Measurements from ENCODE around the gene DNAH8. TPM values are rescaled to one million over a fixed set of nuclear protein-coding genes. Genes with fewer than 3 reads are reported as not detected.

The DNAH8 gene
- total and polyA plus RNA-seq, 9 donors: 0.58 to 4.3 (median 1.5) TPM

DNA sequence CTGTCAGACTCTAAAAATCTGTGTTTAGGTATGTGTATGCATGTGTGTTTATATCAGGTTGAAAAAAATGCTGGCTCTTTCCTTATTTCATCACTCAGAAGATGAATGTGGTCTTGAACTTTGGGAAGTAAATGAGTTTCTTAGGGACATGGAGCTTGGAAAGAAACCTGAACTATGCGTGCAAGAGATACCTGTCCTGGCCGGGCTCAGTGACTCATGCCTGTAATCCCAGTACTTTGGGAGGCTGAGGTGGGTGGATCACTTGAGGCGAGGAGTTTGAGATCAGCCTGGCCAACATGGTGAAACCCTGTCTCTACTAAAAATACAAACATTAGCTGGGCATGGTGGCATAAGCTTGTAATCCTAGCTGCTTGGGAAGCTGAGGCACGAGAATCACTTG is 329.1 kb downstream of the DNAH8 start:
- H3K27ac ChIP-seq (ENCODE audit: low read length): no peak overlapping the region
- no peaks in the 10 kb centered on the region for H3K36me3 ChIP-seq (ENCODE audit: control insufficient read depth, insufficient read depth, low read length)
- 79% methylated on average over 2 of the region's 4 CpGs for WGBS (ENCODE audit: insufficient coverage)
- peaks cover 51% of the 10 kb centered on the region for H3K27me3 ChIP-seq (ENCODE audit: control insufficient read depth, insufficient read depth, low read length)
- no peak overlapping the region for H3K4me3 ChIP-seq (ENCODE audit: low read length)
- H3K9me3 ChIP-seq (replicated peaks; ENCODE audit: control insufficient read depth, low read depth, low read length): no peaks in the 10 kb centered on the region
- H3K4me1 ChIP-seq (ENCODE audit: control insufficient read depth, insufficient read depth, low read length): peaks cover 4% of the 10 kb centered on the region
- no peak for DNase-seq

DNA sequence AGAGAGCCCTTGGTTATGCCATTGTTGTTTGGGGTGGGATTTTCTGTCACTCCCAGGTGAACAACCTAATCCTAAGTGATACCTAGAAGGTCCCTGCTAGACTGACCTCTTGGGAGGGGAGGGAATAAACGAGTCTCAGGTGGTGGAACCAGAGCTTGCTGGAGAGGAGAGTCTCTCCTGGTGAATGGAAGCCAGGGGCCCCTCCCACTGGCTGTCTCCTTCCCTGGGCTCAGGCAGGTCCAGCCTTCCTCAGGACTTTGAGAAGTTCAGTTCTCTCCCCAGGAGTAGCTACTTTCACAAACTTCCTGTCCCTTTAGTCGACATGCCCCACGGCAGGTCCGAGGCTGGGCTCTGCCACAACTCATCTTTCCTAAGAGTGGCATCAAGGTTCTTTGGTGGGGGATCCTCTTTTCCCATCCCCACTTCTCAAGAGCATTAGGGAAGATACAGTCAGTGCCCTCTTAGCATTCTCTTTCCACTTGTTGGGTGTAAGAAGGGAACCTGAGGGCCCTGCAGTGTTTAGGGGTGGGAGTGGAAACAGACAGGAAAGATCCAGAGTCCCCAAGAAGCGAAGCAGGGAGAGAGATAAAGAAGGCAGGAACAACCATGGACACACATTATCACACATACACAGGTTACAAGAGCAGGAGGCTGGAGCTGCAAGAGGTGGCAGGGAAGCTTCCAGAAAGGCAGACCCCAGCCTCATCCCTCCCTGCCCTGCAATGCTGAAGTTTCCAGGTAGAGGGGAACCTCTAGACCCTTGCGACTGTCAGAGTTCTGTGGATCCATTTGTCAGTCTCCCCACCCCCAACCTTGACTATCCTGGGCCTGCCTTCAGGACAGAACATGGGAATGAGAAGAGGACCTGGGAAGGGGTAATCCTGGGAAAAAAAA is 332.6 kb downstream of the DNAH8 start:
- no peaks in the 10 kb centered on the region for H3K9me3 ChIP-seq (replicated peaks; ENCODE audit: control insufficient read depth, low read depth, low read length)
- H3K4me1 ChIP-seq (ENCODE audit: control insufficient read depth, insufficient read depth, low read length): peaks cover 4% of the 10 kb centered on the region
- H3K4me3 ChIP-seq (ENCODE audit: low read length): no peak overlapping the region
- 40% methylated on average over 1 of the region's 6 CpGs for WGBS (ENCODE audit: insufficient coverage)
- no peak for DNase-seq
- H3K27ac ChIP-seq (ENCODE audit: low read length): no peak overlapping the region
- no peaks in the 10 kb centered on the region for H3K36me3 ChIP-seq (ENCODE audit: control insufficient read depth, insufficient read depth, low read length)
- H3K27me3 ChIP-seq (ENCODE audit: control insufficient read depth, insufficient read depth, low read length): peaks cover 64% of the 10 kb centered on the region

DNA sequence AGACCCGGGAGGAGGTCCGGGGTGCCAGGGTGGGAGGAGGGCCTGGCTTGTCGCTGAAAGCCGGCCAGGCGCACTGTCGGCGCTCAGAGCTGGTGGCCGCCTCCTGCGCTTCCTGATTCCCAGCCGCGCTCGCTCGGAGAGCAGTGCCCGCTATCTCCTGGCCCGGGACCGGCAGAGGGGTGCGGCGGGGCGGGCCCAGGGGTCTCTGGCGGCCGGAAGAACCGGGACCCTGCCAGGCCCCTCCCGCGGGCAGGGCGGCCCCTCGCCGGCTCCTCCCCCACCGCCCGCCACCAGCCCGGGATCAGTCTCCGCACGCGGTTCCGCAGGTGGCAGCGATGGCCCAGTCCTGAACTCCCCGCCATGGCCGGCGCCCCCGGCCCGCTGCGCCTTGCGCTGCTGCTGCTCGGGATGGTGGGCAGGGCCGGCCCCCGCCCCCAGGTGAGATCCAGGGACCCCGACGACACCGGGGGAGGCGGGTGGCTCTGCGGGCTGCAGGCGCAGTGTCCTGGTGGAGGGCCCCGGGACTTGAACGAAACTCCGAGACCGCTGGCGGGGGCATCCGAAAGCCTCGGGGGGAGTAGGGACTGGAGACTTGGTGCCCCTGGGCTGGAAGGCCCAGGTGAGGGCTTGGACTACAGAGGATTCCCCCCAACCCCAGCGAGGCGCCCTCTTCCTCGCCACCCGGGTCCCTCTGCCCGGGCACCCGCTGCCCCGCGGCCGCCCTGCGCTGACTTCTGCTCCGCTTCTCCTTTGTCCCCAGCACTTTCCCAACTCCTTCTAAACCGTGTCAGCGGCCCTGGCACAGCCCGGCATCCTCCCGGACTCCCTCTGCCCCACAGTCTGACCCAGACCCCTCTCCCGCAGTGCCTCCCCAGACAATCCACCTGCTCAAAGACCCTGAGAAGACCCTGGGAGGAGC is 333.6 kb downstream of the DNAH8 start, which contains the start of gene GLP1R:
GLP1R (plus strand) TSS at position 301 of the 919 bp plus-strand sequence; CDS start at position 361, 60 bp downstream.
- peaks cover 4% of the 10 kb centered on the region for H3K4me1 ChIP-seq (ENCODE audit: control insufficient read depth, insufficient read depth, low read length)
- no peaks in the 10 kb centered on the region for H3K36me3 ChIP-seq (ENCODE audit: control insufficient read depth, insufficient read depth, low read length)
- WGBS (ENCODE audit: insufficient coverage): 2% methylated on average over 54 of the region's 74 CpGs
- H3K4me3 ChIP-seq (ENCODE audit: low read length): no peak within 1 kb of the TSS
- H3K27me3 ChIP-seq (ENCODE audit: control insufficient read depth, insufficient read depth, low read length): peaks cover 63% of the 10 kb centered on the region
- no peaks in the 10 kb centered on the region for H3K9me3 ChIP-seq (replicated peaks; ENCODE audit: control insufficient read depth, low read depth, low read length)
- no peak within 1 kb of the TSS for H3K27ac ChIP-seq (ENCODE audit: low read length)
- DNase-seq: no peak

DNA sequence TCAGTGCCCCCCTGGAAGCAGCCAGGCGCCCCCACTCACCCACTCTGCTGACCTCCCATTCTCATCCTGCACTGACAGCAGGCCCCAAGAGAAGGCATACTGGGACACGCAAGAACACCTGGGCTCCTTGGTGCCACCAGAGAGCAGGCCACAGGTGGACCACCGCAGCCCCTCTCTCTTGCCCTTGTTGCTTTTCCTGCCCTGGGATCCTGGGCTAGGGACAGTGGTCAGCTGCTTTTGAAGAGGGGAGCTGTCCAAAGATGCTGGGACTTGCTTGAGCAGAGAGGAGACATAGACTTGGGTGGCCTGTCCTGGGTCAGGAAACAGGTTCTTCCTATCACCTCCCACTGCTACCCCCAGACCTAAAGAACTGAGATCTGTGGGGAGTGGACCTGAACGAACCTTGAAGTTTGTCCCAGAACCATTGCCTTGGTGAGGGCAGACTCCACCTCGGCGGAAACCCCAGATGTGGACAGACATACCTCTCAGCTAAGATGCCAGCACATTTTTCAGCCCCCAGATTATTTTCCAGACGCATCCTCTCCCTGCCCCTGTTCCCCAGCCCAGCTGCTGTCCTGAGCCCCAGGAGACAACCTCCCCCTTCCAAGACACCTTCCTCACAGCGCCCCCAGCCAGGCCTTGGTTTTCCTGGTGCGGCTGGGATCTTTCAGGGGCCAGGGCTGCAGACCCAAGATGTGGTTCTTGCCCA is 334.6 kb downstream of the DNAH8 start:
- no peak for DNase-seq
- Histone ChIP-seq H3K27ac (ENCODE audit: low read length) (no peak overlapping the region), H3K4me1 (ENCODE audit: control insufficient read depth, insufficient read depth, low read length) (peaks cover 4% of the 10 kb centered on the region), H3K36me3 (ENCODE audit: control insufficient read depth, insufficient read depth, low read length) (no peaks in the 10 kb centered on the region), H3K9me3 (replicated peaks; ENCODE audit: control insufficient read depth, low read depth, low read length) (no peaks in the 10 kb centered on the region), H3K4me3 (ENCODE audit: low read length) (no peak overlapping the region), H3K27me3 (ENCODE audit: control insufficient read depth, insufficient read depth, low read length) (peaks cover 62% of the 10 kb centered on the region)
- WGBS (ENCODE audit: insufficient coverage): 79% methylated on average over 6 of the region's 9 CpGs

DNA sequence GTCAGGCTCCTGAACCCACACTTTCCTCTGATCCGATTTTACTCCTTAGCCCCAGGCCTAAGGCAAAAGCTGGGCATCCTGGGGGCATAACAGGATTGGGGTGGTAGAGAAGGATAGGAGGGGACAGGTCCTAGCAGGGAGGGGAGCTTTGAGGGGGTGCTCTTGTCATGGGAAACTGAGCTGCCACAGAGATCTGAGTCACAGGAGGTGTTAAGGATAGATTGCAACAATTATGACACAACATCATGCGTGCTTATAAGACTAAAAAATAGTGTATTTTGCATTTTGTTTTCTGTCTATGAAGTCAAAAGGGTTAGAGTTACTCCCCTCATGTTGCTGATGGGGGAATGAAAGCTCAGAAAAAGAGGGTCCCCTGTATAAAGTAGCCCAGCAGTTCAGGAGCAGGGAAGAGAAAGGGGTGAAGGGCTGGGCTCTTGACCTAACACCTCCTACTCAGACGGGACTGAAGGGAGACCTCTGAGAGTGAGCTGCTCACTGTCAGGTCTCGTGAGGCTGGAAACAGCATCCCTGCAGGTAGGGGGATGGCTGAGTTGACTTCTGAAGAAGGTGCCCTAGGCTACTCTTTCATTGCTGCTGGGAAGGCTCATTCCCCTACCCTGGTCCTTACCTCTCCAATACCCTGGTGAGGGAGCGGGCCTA is 335.5 kb downstream of the DNAH8 start:
- no peak overlapping the region for H3K27ac ChIP-seq (ENCODE audit: low read length)
- no peak for DNase-seq
- no peak overlapping the region for H3K4me3 ChIP-seq (ENCODE audit: low read length)
- H3K36me3 ChIP-seq (ENCODE audit: control insufficient read depth, insufficient read depth, low read length): no peaks in the 10 kb centered on the region
- H3K9me3 ChIP-seq (replicated peaks; ENCODE audit: control insufficient read depth, low read depth, low read length): no peaks in the 10 kb centered on the region
- WGBS (ENCODE audit: insufficient coverage): no CpG with 5 or more reads among the region's 5 CpGs
- H3K4me1 ChIP-seq (ENCODE audit: control insufficient read depth, insufficient read depth, low read length): peaks cover 4% of the 10 kb centered on the region
- H3K27me3 ChIP-seq (ENCODE audit: control insufficient read depth, insufficient read depth, low read length): peaks cover 59% of the 10 kb centered on the region

DNA sequence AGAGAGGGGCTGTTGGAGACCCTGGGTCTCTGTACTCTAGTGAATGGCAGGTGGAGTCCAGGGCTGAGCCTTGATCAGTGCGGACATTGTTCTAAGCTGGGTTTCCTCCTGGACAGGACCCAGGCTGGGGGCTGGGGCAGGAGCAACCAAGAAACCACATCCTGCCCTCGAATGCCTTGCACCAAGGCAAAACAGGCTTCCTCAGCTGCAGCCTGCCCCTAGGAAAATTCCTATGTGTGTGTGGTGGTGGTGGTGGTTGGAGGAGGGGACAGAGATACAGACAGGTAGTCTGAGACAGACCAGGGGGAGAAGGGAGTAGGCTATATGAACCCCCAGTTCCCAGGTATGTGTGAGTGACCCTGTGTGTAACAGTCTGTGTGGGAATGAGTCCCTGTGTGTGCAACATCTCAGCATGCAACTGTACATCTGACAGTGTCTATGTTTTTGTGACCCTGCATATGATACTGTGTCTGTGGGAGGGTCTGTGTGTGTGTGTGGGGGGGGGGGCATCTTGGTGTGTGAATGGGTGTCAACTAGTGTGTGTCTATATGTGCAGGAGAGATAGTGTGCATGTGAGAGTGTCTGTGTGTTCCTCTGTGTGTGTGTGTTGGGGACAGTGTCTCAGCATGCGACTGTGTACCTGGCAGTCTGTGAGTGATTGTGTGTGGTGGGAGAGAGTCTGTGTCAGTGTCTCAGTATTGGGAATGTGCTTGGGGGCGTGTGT is 336.4 kb downstream of the DNAH8 start:
- Histone ChIP-seq H3K4me3 (ENCODE audit: low read length) (no peak overlapping the region), H3K4me1 (ENCODE audit: control insufficient read depth, insufficient read depth, low read length) (peaks cover 4% of the 10 kb centered on the region), H3K36me3 (ENCODE audit: control insufficient read depth, insufficient read depth, low read length) (no peaks in the 10 kb centered on the region), H3K9me3 (replicated peaks; ENCODE audit: control insufficient read depth, low read depth, low read length) (no peaks in the 10 kb centered on the region), H3K27me3 (ENCODE audit: control insufficient read depth, insufficient read depth, low read length) (peaks cover 56% of the 10 kb centered on the region), H3K27ac (ENCODE audit: low read length) (no peak overlapping the region)
- 83% methylated on average over 2 of the region's 4 CpGs for WGBS (ENCODE audit: insufficient coverage)
- no peak for DNase-seq

DNA sequence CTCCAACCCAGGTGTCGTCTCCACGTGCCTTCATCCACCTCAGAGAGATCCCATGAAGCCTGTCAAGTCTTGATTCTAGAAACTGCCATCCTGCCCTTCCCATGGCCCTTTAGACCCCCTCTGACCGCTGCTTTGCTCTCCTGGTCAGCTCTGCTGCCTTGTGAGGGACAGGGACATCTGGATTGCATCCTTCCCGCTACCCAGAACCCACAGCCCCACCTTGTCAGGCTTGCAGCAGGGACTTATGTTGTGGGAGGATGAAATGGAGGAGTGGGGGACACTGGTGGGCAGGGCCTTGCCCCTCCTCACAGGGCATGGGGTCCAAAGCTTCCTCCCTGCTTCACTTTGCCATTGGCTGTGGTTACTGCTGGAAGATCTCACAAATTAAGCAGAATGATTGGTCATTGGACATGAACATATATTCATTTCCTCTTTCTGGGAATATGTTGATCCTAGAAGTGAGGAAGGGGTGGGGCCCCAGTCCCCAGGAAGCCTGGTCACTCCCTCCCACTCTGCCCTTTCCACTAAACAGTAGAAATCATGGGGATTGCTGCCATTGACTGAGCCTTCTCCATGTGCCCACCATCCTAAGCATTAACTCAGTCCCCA is 338.0 kb downstream of the DNAH8 start:
- peaks cover 4% of the 10 kb centered on the region for H3K4me1 ChIP-seq (ENCODE audit: control insufficient read depth, insufficient read depth, low read length)
- no peaks in the 10 kb centered on the region for H3K36me3 ChIP-seq (ENCODE audit: control insufficient read depth, insufficient read depth, low read length)
- no peak overlapping the region for H3K4me3 ChIP-seq (ENCODE audit: low read length)
- 89% methylated on average over 2 of the region's 4 CpGs for WGBS (ENCODE audit: insufficient coverage)
- no peaks in the 10 kb centered on the region for H3K9me3 ChIP-seq (replicated peaks; ENCODE audit: control insufficient read depth, low read depth, low read length)
- no peak overlapping the region for H3K27ac ChIP-seq (ENCODE audit: low read length)
- no peak for DNase-seq
- peaks cover 44% of the 10 kb centered on the region for H3K27me3 ChIP-seq (ENCODE audit: control insufficient read depth, insufficient read depth, low read length)

DNA sequence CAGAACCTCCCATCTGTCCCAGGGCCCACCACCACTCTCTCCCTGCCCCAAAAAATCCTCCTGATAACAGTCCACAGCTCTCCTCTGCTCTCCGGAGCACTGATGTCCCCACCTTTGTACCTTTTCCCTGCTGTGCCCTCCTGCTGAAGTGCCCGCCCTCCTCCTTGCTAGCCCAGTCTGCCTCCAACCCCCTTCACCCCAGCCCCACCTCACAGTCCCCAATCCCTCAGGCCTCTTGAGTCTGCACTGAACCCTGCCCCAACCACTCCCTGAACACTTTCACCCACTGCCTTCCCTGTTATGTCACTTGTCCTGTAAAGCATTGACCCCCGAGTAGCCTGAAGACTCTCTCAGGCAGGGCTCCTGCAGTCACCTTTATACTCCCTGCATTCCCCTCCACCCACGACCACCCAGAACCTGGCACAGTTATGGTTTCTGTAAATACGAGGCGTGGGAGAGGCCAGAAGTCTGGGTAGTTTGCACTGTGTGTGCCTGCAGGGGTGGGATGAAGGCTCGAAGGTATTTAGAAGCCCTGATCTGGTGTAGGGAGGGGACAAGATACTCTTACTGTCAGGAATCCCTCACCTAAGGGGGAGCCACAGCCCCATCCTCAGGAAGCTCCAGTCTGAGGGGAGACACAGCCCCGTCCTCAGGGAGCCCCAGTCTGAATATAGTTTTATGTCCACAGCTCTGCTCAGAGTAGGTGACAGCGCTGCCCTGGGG is 338.9 kb downstream of the DNAH8 start:
- 47% methylated on average over 5 of the region's 9 CpGs for WGBS (ENCODE audit: insufficient coverage)
- DNase-seq: no peak
- Histone ChIP-seq H3K27me3 (ENCODE audit: control insufficient read depth, insufficient read depth, low read length) (peaks cover 37% of the 10 kb centered on the region), H3K4me1 (ENCODE audit: control insufficient read depth, insufficient read depth, low read length) (no peaks in the 10 kb centered on the region), H3K9me3 (replicated peaks; ENCODE audit: control insufficient read depth, low read depth, low read length) (no peaks in the 10 kb centered on the region), H3K4me3 (ENCODE audit: low read length) (no peak overlapping the region), H3K36me3 (ENCODE audit: control insufficient read depth, insufficient read depth, low read length) (no peaks in the 10 kb centered on the region), H3K27ac (ENCODE audit: low read length) (no peak overlapping the region)
